Lung microvascular endothelial cell (primary cell): ENCODE measurements around the gene ADAMTSL2. TPM values are rescaled to one million over a fixed set of nuclear protein-coding genes. Genes with fewer than 3 reads are reported as not detected.

Source experiments
- DNase-seq, 2 donors: peaks; one replicate each; pipeline versions ENCODE4 v3.0.0 to v3.0.0-alpha.2; 2010; ENCODE audit warnings: low read depth in 2 of 2
- total RNA-seq: library from RNA; depleted of rRNA; stranded (reverse); fragments of >200 nt; gene quantifications from 2 replicates; pipeline ENCODE4 v1.2.1, GENCODE V29; 2014

Gene ADAMTSL2
- total RNA-seq, 1 donor from 2014 or later, result under 0.01 TPM

- DNase-seq, result peak; percentile 57 to 88
Observed at GRCh38 chr9:133532937-133533668, 1.4 kb upstream of the ADAMTSL2 start.

GRCh38 chr9:133533857-133534256, 647 bp upstream of the ADAMTSL2 start:
- no peak for DNase-seq

- no peak for DNase-seq
Observed at GRCh38 chr9:133535306-133535877, 888 bp downstream of the ADAMTSL2 start.

- no peak for DNase-seq
Observed at GRCh38 chr9:133536080-133536479, 1.6 kb downstream of the ADAMTSL2 start.

- no peak for DNase-seq
Observed at GRCh38 chr9:133536536-133536935, 2.0 kb downstream of the ADAMTSL2 start.

GRCh38 chr9:133537257-133537656, 2.8 kb downstream of the ADAMTSL2 start:
- DNase-seq, result no peak

- no peak for DNase-seq
Observed at GRCh38 chr9:133538176-133538575, 3.7 kb downstream of the ADAMTSL2 start.

GRCh38 chr9:133538851-133539833, 4.6 kb downstream of the ADAMTSL2 start:
- no peak for DNase-seq

- no peak for DNase-seq
Observed at GRCh38 chr9:133539991-133540697, 5.6 kb downstream of the ADAMTSL2 start.

- peak in 1 of 2 donors; percentile 27 for DNase-seq
Observed at GRCh38 chr9:133540698-133541025, 6.2 kb downstream of the ADAMTSL2 start.

GRCh38 chr9:133542002-133542401, 7.5 kb downstream of the ADAMTSL2 start:
- no peak for DNase-seq

- DNase-seq, result no peak
Observed at GRCh38 chr9:133543772-133544467, 9.4 kb downstream of the ADAMTSL2 start.

- DNase-seq, result peak; percentile 20 to 61
Observed at GRCh38 chr9:133545494-133546286, 11.2 kb downstream of the ADAMTSL2 start.

- DNase-seq, result no peak
Observed at GRCh38 chr9:133546287-133546680, 11.8 kb downstream of the ADAMTSL2 start.

- DNase-seq, result no peak
Observed at GRCh38 chr9:133547116-133547515, 12.6 kb downstream of the ADAMTSL2 start.

GRCh38 chr9:133551446-133551845, 16.9 kb downstream of the ADAMTSL2 start:
- no peak for DNase-seq

GRCh38 chr9:133552236-133552635, 17.7 kb downstream of the ADAMTSL2 start:
- DNase-seq, result no peak

- no peak for DNase-seq
Observed at GRCh38 chr9:133553123-133553522, 18.6 kb downstream of the ADAMTSL2 start.

- DNase-seq, result no peak
Observed at GRCh38 chr9:133553973-133554713, 19.6 kb downstream of the ADAMTSL2 start.
